ENCODE results near the gene BTBD2. TPM values are rescaled to one million over a fixed set of nuclear protein-coding genes. Genes with fewer than 3 reads are reported as not detected.
A peak's percentile ranks its signal among the peaks of the same experiment; 100 is the strongest.

BTBD2 gene
- total RNA-seq, 2 experiments from 2014 or later = 61.3 to 66.3 TPM

DNA sequence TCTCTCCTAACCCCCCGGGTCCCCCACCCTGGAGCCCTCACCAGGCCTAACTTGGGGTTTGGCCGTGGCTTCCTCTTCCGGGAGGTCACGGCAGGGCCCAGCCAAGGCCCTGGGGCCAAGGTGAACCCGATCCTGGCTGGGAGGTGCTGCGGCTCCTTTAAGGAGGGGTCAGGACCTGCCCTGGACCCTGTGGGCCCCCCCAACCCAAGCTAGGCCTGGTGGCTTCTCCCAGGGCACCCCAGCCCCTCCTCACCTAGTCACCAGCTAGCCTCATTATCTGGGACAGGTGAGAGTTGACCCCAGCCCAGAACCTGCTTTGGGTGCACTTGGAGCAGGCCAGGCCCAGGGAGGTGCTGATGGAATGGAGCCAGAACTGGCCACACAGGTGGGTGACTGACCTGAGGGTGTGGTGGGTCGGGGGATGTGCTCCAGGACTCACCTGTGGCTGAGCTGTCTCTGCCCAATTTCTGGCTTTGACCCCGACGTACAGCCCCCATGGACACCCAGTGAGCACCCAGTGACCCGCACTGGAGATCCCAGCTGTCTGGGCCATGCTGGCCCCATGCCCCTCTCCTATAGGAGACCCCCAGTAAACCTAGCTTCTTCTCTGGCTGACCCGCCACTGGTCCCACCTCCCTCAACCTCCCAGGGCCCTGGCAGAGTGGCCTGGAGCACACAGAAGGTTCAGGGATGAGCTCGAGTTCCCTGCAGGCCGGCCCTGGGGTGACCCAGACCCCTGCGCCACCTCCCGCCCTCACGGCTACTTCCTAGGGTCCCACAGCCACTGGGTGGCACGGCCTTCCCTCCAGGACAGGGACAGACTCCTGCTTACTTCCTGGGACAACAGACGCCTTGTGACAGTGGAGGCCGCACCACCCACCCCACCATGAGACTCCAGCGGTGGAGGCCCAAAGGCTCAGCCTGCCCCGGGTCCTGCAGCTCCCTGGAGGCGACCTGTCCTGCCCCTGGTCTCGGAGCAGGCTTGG is 42.3 kb upstream of the BTBD2 start:
- CTCF ChIA-PET = interaction anchor here (0.8 to 1.5 kb wide), 2 partner anchors 15 kb away, joined by 3 to 4 read pairs; no protein-coding TSS in a partner anchor
- peak overlapping the region; percentile 93 for H3K27ac Mint-ChIP-seq
- peaks cover 68% of the 10 kb centered on the region for H3K4me1 Mint-ChIP-seq
- no peak for DNase-seq
- H3K4me3 Mint-ChIP-seq = peak overlapping the region; percentile 63
- POLR2A ChIA-PET = no interaction called here
- H3K27me3 Mint-ChIP-seq = no peaks in the 10 kb centered on the region
- peaks cover 2% of the 10 kb centered on the region for H3K36me3 Mint-ChIP-seq (ENCODE audit: low read depth)
- no peaks in the 10 kb centered on the region for H3K9me3 Mint-ChIP-seq

GRCh38 chr19:2056837-2057192 is 41.3 kb upstream of the BTBD2 start:
- CTCF ChIA-PET = interaction anchor here (0.6 to 1.5 kb wide), 4 partner anchors 10 to 34 kb away, joined by 3 to 4 read pairs (median 4); no protein-coding TSS in a partner anchor
- H3K27ac Mint-ChIP-seq = peak overlapping the region; percentile 93
- no peaks in the 10 kb centered on the region for H3K9me3 Mint-ChIP-seq
- peak overlapping the region; percentile 63 for H3K4me3 Mint-ChIP-seq
- peaks cover 2% of the 10 kb centered on the region for H3K36me3 Mint-ChIP-seq (ENCODE audit: low read depth)
- H3K4me1 Mint-ChIP-seq = peaks cover 66% of the 10 kb centered on the region
- no peak for DNase-seq
- H3K27me3 Mint-ChIP-seq = no peaks in the 10 kb centered on the region
- POLR2A ChIA-PET = no interaction called here

DNA sequence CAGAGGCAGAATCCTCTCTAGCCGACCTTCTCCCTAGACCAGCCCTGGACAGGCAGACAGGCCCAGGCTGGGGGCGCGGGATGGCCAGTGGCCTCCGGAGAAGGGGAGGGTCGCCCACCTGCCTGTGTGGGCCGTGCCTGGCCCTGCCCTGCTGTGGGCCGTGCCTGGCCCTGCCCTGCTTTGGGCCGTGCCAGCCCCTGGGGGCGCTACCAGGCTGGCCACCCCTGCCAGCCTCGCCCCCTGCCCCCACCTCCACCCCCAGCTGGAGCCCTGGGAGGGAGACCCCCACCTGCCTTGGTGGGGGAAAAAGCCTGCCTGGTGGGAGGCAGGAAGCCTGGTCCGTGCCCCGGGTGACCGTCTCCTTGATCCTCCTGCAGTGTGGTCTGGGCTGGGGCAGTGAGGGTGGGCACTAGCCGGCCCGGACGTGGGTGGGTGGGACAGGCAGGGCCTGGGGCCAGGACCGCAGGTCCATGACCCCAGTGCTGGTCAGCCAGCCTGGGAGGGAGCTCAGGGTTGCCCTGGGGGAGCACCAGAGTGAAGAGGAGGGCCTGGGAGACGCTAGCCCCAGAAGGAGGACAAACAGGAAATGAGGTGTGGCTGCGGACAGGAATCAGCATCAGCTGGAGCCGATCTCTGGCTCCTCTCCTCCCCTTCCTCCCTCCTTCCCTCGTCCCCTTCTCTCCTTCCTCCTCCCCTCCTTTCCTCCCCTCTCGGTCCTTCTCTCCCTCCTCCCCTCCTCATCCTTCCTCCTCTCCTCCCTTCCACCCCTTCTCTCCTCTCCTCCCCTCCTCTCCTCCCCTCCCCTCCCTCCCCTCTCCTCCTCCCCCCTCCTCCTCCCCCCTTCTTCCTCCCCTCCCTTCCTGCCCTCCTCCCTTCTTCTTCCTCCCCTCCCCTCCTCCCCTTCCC is 40.7 kb upstream of the BTBD2 start:
- Mint-ChIP-seq H3K27ac (peak overlapping the region; percentile 93), H3K36me3 (ENCODE audit: low read depth) (peaks cover 2% of the 10 kb centered on the region), H3K4me1 (peaks cover 70% of the 10 kb centered on the region), H3K4me3 (peak overlapping the region; percentile 66), H3K27me3 (no peaks in the 10 kb centered on the region), H3K9me3 (no peaks in the 10 kb centered on the region)
- POLR2A ChIA-PET = no interaction called here
- CTCF ChIA-PET = interaction anchor here (0.6 to 1.5 kb wide), 3 partner anchors 11 to 35 kb away, joined by 3 to 4 read pairs (median 3); no protein-coding TSS in a partner anchor
- peak; percentile 48 for DNase-seq

DNA sequence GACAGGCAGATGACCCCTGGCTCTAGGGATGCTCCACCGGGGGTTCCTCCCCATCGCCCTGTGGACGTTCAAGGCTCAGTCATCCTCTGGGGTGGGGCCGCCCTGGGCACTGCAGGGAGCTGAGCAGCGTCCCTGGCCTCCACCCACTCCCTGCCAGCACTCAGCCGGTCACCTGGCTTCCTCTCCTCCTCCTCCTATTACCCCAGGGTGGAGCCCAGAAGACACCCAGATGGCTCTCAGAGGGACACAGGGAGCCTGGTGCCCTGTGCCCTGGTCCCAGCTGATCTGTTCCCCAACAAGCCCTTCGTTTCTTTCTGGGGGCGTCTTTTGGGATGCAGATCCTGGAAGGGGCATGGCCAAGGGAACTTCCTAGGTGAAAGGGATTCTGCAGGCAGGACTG is 39.2 kb upstream of the BTBD2 start:
- ChIA-PET CTCF (no interaction called here), POLR2A (no interaction called here)
- Mint-ChIP-seq H3K4me1 (peaks cover 64% of the 10 kb centered on the region), H3K9me3 (no peaks in the 10 kb centered on the region), H3K27me3 (no peaks in the 10 kb centered on the region), H3K27ac (peak overlapping the region; percentile 90), H3K36me3 (ENCODE audit: low read depth) (peaks cover 3% of the 10 kb centered on the region), H3K4me3 (peak overlapping the region; percentile 34)
- no peak for DNase-seq

DNA sequence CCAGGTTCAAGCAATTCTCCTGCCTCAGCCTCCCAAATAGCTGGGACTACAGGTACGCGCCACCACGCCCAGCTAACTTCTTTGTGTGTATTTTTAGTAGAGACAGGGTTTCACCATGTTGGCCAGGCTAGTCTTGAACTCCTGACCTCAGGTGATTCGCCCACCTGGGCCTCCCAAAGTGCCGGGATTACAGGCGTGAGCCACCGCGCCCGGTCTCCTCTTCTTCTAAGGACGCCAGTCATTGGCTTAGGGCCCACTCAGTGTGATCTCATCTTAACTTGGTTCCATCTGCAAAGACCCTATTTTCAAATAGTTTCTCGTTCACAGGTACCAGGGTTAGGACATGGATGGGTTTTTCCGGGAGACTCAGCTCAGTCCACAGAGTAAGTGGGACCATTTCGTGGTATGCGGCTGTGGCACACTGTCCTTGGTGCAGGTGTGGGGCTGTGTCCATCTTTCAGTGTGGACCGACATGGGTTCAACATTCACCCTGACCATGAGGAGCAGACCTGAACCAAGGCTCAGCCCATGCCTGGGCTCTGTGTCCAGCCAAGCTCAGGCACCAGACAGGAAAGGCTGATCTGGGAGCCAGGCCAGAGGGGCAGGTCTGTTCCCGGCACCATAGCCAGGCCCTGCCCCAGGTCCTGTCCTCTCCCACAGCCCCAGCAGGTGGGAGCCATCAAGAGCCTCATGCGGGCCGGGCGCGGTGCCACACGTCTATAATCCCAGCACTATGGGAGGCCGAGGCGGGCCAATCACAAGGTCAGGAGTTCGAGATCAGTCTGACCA is 38.3 kb upstream of the BTBD2 start:
- Mint-ChIP-seq H3K9me3 (no peaks in the 10 kb centered on the region), H3K4me3 (no peak overlapping the region), H3K27ac (peak overlapping the region; percentile 91), H3K36me3 (ENCODE audit: low read depth) (peaks cover 6% of the 10 kb centered on the region), H3K27me3 (no peaks in the 10 kb centered on the region), H3K4me1 (peaks cover 63% of the 10 kb centered on the region)
- POLR2A ChIA-PET = no interaction called here
- CTCF ChIA-PET = interaction anchor here (1.2 kb wide), 1 partner anchor 10 kb away, joined by 3 read pairs; no protein-coding TSS in a partner anchor
- DNase-seq = no peak

DNA sequence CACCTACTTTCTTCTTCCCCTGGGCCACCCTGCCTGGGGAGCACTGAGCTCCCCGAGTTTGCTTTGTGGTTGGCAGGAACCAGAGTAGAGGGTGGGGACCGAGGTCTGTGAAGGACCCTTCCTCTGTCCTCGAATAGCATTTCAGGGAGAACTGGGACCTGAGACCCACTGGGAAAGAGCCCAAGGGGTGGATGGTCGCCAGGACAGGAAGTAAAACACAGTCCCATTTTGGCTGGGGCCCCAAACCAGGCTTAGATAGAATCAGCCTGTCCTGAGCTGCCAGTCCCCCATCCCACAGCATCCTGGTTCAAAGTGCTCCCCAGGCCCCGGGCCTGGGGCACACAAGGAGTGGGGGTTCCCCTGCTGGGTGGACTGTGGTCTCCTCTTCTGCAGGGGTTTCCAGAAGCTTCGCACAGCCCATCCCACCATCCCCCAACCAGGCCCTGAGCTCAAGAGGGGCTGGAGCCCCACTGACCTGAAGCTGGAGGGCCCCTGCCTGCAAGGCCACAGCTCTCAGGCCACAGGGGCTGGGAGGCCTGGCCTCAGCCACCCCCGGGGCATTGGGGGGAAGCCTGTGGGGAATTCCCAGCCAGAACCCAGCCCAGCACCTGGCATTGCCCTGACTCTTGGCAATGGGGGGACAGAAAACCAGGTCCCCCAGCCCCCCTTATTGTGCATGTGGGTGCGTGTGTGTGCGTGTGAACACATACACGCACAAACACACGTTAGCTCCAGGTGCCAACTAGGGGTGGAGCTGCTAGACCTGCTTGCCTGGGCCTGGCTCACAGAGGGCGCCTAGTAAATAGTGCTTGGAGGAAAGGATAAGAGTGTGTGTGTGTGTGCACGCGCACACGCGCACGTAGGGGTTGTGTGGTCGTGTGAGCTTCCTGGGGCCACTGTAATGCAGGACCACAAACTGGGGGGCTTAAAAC is 36.5 kb upstream of the BTBD2 start:
- POLR2A ChIA-PET = interaction anchor here (0.5 to 1.4 kb wide), 4 partner anchors 10 to 143 kb away, joined by 3 to 9 read pairs (median 4); no protein-coding TSS in a partner anchor
- peak; percentile 58 for DNase-seq
- peaks cover 55% of the 10 kb centered on the region for H3K4me1 Mint-ChIP-seq
- peaks cover 6% of the 10 kb centered on the region for H3K36me3 Mint-ChIP-seq (ENCODE audit: low read depth)
- no peaks in the 10 kb centered on the region for H3K9me3 Mint-ChIP-seq
- H3K4me3 Mint-ChIP-seq = peak overlapping the region; percentile 68
- peak overlapping the region; percentile 91 for H3K27ac Mint-ChIP-seq
- H3K27me3 Mint-ChIP-seq = no peaks in the 10 kb centered on the region
- CTCF ChIA-PET = interaction anchor here (0.8 to 1.7 kb wide), 10 partner anchors 9 to 194 kb away, joined by 3 to 12 read pairs (median 4); no protein-coding TSS in a partner anchor

- ChIA-PET CTCF (interaction anchor here (0.9 to 1.7 kb wide), 7 partner anchors 9 to 121 kb away, joined by 3 to 12 read pairs (median 4); no protein-coding TSS in a partner anchor), POLR2A (interaction anchor here (0.6 to 1.4 kb wide), 2 partner anchors 9 to 19 kb away, joined by 5 to 9 read pairs; no protein-coding TSS in a partner anchor)
- Mint-ChIP-seq H3K27me3 (no peaks in the 10 kb centered on the region), H3K27ac (peak within 1 kb of the TSS; percentile 91), H3K36me3 (ENCODE audit: low read depth) (peaks cover 6% of the 10 kb centered on the region), H3K4me3 (peak within 1 kb of the TSS; percentile 83), H3K9me3 (no peaks in the 10 kb centered on the region), H3K4me1 (peaks cover 52% of the 10 kb centered on the region)
- peak; percentile 92 for DNase-seq
Observed at GRCh38 chr19:2050991-2051772, 35.7 kb upstream of the BTBD2 start, which contains the start of gene MKNK2. Gene MKNK2 (minus strand): TSS chr19:2051244. CDS start chr19:2050851, 393 bp downstream.

DNA sequence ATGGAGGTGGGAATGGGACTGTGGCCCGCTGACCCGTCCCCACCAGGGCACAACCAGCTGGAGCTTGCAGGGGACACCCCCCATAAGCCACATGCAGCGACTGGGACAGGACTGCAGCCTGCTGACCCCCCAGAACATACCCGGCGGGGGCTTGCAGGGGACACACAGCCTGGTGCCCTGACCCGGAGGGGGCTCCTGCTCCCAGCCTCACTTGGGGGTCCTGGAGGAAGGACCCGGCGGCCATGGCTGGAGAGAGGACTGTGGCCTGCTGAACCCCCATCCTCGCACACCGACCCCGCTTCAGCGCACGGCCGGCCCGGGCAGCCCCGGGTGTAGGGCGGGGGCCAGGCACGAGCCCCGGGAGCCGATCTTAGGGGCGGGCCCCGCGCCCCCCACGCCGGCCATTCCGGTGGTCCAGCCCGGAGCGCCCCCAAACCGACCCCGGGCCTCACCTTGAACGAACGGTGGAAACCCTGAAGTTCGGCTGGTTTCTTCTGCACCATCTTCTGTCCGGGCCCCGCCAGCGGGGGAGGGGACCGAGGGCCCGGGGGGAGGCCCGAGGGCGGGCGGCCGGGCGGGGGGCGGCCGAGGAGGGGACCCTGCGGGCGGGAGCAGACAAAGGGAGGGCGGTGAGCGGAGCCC is 35.0 kb upstream of the BTBD2 start:
- DNase-seq = no peak
- ChIA-PET POLR2A (no interaction called here), CTCF (no interaction called here)
- Mint-ChIP-seq H3K9me3 (no peaks in the 10 kb centered on the region), H3K4me1 (peaks cover 48% of the 10 kb centered on the region), H3K27ac (peak overlapping the region; percentile 82), H3K27me3 (no peaks in the 10 kb centered on the region), H3K36me3 (ENCODE audit: low read depth) (peaks cover 6% of the 10 kb centered on the region), H3K4me3 (peak overlapping the region; percentile 83)

- H3K27ac Mint-ChIP-seq = peak overlapping the region; percentile 82
- H3K4me1 Mint-ChIP-seq = peaks cover 44% of the 10 kb centered on the region
- H3K4me3 Mint-ChIP-seq = peak overlapping the region; percentile 83
- no peaks in the 10 kb centered on the region for H3K9me3 Mint-ChIP-seq
- DNase-seq = peak; percentile 74
- peaks cover 6% of the 10 kb centered on the region for H3K36me3 Mint-ChIP-seq (ENCODE audit: low read depth)
- no peaks in the 10 kb centered on the region for H3K27me3 Mint-ChIP-seq
- CTCF ChIA-PET = no interaction called here
- POLR2A ChIA-PET = no interaction called here
Observed at GRCh38 chr19:2049741-2050348, 34.3 kb upstream of the BTBD2 start.
